ENCODE results near the gene RYR1. TPM values are rescaled to one million over a fixed set of nuclear protein-coding genes. Genes with fewer than 3 reads are reported as not detected.

The RYR1 gene
- total and polyA plus RNA-seq, 2 of the 13 experiments (the other 11 are each of a cell fraction or from before 2014, with no cell fraction given), result 0.03 TPM; not detected in 1

GRCh38 chr19:38524994-38525634 is 91.6 kb downstream of the RYR1 start:
- Histone ChIP-seq H3K4me3 (replicated peaks in 1 of 3; ENCODE audit: insufficient read depth in 1 of 3, low read depth in 2 of 3, low read length in 3 of 3) (no peak overlapping the region), H3K4me1 (ENCODE audit: insufficient read depth, low read length) (no peaks in the 10 kb centered on the region), H3K27ac (ENCODE audit: extremely low read length, insufficient read depth, low read length) (no peak overlapping the region), H3K9me3 (ENCODE audit: low read length) (no peaks in the 10 kb centered on the region), H2AFZ (ENCODE audit: low read length) (no peak overlapping the region), H3K27me3 (ENCODE audit: control insufficient read depth in 1 of 2, insufficient read depth in 2 of 2, low read length in 2 of 2) (peaks cover 1 to 5% of the 10 kb centered on the region in 2 experiments; a peak in 2 of 5 replicates), H4K20me1 (ENCODE audit: insufficient read depth, low read length) (no peaks in the 10 kb centered on the region), H3K36me3 (replicated peaks in 1 of 2; ENCODE audit: control insufficient read depth in 1 of 2, insufficient read depth in 2 of 2, low read length in 2 of 2) (no peaks in the 10 kb centered on the region), H3K79me2 (ENCODE audit: insufficient read depth, low read length) (no peaks in the 10 kb centered on the region), H3K4me2 (ENCODE audit: low read depth, low read length) (no peak overlapping the region), H3K9ac (ENCODE audit: insufficient read depth, low read depth, low read length) (no peak overlapping the region)
- intact Hi-C loops (cut with micrococcal nuclease; ENCODE audit: unreplicated experiment) (no loop called here), in situ Hi-C loops (cut with HindIII; ENCODE audit: extremely low pct_ligation_motif_present, low pct_unique_long_range_greater_than_20kb) (no loop called here)
- FAIRE-seq (no peak), DNase-seq (ENCODE audit: low spot score) (no peak), ATAC-seq (no peak)
- POLR2A ChIA-PET, result no interaction called here
- no TSS peak for BruUV-seq (replicated peaks)
- CTCF ChIA-PET (ENCODE audit: low intra/inter-chr PET ratio, low total read pairs), result no interaction called here
- 82% methylated on average over 10 of the region's 22 CpGs for WGBS (ENCODE audit: low lambda C conversion rate)
- no peak for TF ChIP-seq ZNF350 (CRISPR knock-in tag; IDR thresholded peaks at IDR 0.05; ENCODE audit: borderline replicate concordance, low read depth)
- TF ChIP-seq ZBTB3 (CRISPR knock-in tag; IDR thresholded peaks at IDR 0.05; ENCODE audit: borderline replicate concordance, low read depth), result no peak
- TF ChIP-seq RBM22 (optimal IDR thresholded peaks at IDR 0.05; ENCODE audit: low read length), result no peak
- no peak for TF ChIP-seq ZNF749 (CRISPR knock-in tag; IDR thresholded peaks at IDR 0.05; ENCODE audit: borderline replicate concordance)
- TF ChIP-seq, protein P1, sequence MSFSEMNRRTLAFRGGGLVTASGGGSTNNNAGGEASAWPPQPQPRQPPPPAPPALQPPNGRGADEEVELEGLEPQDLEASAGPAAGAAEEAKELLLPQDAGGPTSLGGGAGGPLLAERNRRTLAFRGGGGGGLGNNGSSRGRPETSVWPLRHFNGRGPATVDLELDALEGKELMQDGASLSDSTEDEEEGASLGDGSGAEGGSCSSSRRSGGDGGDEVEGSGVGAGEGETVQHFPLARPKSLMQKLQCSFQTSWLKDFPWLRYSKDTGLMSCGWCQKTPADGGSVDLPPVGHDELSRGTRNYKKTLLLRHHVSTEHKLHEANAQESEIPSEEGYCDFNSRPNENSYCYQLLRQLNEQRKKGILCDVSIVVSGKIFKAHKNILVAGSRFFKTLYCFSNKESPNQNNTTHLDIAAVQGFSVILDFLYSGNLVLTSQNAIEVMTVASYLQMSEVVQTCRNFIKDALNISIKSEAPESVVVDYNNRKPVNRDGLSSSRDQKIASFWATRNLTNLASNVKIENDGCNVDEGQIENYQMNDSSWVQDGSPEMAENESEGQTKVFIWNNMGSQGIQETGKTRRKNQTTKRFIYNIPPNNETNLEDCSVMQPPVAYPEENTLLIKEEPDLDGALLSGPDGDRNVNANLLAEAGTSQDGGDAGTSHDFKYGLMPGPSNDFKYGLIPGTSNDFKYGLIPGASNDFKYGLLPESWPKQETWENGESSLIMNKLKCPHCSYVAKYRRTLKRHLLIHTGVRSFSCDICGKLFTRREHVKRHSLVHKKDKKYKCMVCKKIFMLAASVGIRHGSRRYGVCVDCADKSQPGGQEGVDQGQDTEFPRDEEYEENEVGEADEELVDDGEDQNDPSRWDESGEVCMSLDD (CRISPR knock-in tag; IDR thresholded peaks at IDR 0.05; ENCODE audit: borderline replicate concordance), result no peak
- no peak for TF ChIP-seq MED1 (CRISPR knock-in tag; IDR thresholded peaks at IDR 0.05)
- TF ChIP-seq KAT2B (IDR thresholded peaks at IDR 0.05; ENCODE audit: borderline replicate concordance, low read depth, low read length), result no peak
- no peak for TF ChIP-seq NKX3-1 (CRISPR knock-in tag; IDR thresholded peaks at IDR 0.05)
- no peak for TF ChIP-seq ZNF549 (CRISPR knock-in tag; IDR thresholded peaks at IDR 0.05)
- TF ChIP-seq ZNF710 (CRISPR knock-in tag; IDR thresholded peaks at IDR 0.05; ENCODE audit: borderline replicate concordance), result no peak
- no peak for TF ChIP-seq AHDC1 (CRISPR knock-in tag; IDR thresholded peaks at IDR 0.05; ENCODE audit: borderline replicate concordance)
